HG03039 (cell line): ENCODE results near the gene HGFAC.

ENCODE experiments used
- ATAC-seq: cut with Tn5 transposase; IDR thresholded peaks from one replicate; pipeline ENCODE4 v1.9.1; 2021; ENCODE audit warnings: mild to moderate bottlenecking, moderate library complexity; ENCODE audit not compliant: unreplicated experiment

HGFAC gene

DNA sequence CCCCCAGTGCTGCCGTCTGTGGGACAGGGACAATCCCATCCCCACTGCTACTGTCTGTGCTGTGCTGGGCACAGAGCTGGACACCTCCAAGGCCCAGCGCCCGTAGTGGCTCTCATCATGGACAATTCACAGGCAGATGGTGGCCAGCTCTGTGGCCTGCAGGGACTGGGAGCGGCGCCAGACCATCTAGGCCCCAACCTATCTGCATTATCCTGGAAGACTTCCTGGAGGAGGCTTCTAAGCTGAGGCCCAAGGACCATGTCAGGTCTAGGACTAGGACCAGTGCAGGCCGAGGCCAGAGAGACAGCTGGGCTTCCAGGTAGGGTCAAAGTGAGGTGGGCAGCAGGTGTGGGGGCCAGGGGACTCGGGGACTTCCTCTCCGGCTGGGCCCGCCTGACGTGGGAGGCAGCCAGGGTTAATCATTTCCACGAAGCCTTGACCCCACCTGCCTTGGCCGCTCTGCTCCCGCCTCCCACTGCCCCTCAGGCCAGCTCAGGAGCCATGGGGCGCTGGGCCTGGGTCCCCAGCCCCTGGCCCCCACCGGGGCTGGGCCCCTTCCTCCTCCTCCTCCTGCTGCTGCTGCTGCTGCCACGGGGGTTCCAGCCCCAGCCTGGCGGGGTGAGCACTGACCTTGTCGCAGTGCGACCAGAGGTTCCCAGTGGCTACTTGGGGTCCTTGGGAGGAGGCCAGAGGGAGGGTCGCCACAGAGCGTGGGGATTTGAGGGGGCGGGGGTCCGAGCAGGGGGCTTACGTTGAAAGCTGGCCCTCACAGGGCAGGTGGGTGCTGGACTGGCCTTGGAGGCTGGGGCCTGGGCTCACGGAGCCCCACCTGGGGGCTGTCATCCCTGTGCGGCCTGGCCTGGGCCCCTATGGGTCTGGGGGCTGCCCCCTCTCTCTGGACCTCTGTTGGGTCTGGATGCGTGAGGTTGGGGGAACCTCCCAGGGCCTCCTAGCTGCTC, at the start of gene HGFAC:
Gene HGFAC (plus strand): TSS at position 468 of the 959 bp plus-strand sequence. CDS start 34 bp downstream, at position 502.
- ATAC-seq, result no peak

DNA sequence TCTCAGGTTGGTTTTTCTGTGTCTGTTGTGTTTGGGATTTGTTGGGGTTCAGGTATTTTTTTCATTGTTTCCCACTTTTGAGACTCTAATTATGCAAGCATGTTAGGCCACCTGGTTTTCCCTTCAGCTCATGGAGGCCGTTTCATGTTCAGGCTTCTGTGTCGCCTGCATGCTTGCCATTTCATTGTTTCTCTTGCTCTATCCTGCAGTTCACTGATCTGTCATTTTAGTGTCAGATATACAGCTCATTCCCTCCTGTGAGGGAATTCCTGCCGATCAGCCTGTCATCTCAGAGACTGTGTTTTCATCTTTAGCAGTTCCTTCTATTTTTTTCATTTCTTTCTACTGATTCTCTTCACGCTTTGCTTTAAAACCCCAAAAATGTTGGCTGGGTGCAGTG, 49.4 kb upstream of the HGFAC start:
- ATAC-seq, result no peak

- no peak for ATAC-seq
Observed at GRCh38 chr4:3393171-3393570, 48.6 kb upstream of the HGFAC start.

DNA sequence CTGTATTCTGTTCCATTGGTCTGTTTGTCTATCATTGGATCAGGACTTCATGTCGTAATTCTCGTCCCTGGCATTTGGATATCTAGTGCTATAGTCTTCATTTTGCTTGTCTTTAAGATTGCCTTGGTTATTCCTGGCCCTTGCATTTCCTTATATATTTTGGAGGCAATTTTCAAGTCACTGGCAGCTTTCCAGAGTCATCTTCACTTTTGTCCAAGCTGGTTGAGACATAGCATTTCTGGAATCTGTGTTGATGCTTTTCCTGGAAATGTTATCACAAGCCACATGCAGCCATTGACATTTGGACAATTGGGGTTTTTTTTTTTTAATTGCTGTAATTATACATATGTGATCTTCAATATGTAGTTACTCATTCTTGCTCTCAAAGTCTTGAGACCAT, 45.2 kb upstream of the HGFAC start:
- no peak for ATAC-seq

- ATAC-seq, result no peak
Observed at GRCh38 chr4:3397128-3397527, 44.6 kb upstream of the HGFAC start.

DNA sequence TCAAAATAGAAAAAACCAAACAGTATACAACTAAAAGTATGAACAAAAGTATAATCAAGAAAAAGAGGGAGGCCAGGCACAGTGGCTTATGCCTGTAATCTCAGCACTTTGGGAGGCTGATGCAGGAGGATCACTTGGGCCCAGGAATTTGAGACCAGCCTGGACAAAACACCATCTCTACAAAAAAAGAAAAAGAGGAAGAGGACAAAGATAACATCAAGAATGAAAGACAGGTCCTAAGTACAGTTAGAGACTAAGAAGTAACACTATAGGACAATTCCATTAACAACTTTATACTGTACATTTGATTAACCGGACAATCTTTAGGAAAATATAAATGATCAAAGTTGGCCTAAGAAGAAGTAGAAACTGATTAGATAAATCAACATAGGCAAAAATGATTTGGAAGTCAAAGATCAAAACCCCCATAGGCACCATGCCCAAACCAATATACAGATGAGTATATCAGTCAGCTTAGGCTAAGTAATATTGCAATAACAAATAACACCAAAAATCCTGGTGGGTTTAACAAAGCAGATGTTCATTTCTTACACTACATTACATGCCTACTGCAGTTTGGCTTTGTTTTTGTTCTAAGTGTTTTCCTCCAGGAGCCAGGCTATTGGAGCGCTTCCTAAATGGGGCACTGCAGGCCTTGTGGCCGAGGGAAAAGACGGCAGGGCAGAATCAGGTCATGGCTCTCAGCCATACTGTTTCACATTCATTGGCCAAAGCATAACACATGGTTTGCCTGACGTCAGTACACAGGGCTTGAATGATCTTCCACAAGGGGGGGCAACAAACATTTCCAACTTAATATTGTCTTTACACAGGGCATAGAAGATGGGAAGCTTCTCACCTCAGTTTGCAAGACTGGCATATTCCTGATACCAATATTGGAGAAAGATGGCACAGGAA, 42.2 kb upstream of the HGFAC start:
- no peak for ATAC-seq

DNA sequence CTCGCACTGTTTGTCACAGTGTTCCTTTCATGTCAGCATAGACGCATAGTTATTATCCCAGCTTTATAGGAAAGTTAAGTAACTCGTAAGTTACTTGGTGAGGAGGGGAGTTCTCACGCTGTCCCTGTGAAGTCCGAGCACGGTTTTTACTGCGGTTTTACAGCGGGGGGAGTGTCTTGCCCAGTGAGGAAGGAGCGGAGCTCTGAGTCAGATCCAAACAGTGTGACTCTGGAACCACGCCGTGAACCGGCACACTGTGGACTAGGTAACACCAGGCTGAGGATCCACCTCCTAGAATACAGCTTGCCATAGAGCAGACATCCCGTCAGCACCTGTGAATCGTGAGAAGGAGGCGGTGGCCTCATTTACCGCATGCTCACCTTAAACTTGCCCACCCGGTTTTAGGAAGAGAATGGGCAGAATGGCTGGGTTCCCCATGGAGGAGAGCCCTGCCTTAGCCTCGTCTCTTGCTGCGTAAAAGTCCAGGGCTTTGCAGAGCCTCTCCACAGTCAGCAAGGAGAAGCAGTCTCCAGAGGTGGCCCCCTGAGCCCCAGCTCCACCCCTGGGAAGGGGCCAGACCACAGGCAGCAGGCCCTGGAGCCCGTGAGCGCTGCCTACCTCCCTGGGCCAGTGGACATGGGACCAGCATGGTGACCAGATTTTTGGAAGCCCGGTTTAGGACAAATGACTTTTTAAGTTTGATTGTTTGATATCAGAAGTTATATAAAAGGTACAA, 40.2 kb upstream of the HGFAC start:
- ATAC-seq, result no peak

DNA sequence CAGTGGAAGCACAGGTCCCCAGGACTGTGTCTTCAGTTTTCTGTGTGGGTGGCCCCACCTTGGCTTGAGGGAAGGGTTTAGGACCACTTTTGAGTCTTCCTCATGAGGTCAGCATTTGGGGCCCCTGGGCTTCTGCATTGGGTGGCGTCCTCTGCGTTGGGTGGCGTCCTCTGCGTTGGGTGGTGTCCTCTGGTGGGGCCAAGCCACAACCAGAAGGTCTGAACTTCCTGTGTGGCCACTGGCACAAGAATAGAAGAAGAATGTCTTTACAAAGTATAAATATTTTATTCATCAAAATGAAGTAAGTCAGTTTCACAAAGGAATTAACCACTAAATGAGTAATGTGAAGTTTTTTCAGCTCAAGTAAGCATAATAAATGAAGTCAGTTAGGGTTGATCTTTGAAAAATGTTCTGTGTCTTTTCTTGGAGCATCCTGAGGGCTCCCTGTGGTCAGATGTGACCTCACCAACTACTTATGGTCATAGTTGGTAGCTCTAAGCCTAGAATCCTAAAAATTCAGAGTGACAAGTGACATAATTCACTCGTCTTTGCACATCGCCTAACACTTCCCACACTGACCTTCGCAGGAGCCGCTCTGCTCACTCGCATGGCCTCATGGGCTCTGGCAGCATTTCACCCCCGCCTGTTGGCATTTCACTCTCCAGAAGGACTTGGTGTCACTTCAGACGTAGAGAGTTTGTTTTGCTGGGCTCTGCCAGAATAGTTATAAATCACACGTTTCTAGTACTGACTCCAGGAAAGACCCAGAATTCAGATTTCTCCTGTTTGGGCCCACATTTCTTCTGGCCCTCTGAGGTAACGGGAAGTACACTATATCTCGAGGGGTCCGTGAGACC, 39.0 kb upstream of the HGFAC start:
- no peak for ATAC-seq

DNA sequence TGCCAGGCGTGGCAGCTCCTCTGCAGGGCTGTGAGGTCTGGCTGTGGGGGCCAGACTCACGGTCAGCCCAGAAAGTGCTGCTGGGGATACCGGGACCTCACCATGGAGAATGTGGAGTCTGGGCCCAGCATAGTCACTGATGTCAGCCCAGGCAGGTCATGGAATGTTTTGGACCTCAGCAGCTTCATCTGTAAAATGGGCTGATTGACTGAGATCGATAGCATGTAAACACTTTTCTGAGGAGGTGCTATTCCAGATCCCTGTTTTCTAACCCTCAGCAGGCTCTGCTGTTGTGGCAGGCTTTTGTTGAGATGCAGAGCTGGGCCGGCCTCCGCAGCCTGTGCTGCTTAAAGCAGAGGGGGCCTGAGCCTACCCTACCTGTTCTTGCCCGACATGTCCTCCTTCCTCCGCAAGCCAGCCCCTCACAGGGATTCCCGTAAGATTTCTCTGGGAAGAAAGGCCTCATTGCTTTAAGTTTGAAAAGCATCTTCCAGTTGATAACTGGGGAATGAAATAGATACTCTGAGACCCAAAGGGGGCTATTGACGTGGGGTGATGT, 38.3 kb upstream of the HGFAC start:
- ATAC-seq, result no peak

GRCh38 chr4:3404546-3404945, 37.2 kb upstream of the HGFAC start:
- ATAC-seq, result no peak

DNA sequence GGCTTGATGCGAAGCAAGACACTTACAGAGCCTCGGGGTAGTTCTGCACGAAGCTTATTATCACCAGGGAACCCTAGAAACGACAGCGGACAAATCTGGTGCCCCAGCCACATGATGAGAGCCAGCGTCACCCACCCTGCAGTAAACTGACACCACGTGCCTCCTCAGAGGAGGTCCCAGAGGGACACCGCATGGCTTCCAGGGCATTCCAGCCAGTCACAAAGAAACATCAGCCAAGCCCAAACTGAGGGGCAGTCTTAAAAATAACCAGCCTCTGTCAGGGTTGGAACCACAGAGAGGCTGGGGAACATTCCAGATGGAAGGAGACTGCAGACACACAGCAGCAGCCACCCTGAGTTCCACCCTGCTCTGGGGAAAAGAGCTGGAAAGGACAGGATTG, 36.6 kb upstream of the HGFAC start:
- no peak for ATAC-seq

DNA sequence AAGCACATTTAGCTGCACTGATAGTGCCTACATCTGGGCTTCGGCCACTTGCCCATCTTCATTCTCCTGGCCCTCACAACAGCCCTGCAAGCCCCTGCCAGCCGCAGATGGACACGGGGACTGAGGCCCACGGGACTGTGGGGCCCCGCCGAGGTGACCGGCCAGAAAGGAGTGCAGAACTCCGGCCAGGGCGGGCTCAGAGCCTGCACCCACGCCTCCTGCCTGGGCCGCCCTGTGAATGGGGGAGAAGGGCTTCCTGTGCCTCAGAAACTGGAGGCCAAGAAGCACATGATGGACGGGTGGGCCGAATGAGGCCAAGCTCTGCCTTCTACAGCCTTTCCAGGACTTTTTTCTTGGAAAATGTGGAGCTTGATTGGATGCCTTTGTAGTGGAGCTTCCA, 35.7 kb upstream of the HGFAC start:
- ATAC-seq, result no peak

- no peak for ATAC-seq
Observed at GRCh38 chr4:3406431-3406830, 35.3 kb upstream of the HGFAC start.

- no peak for ATAC-seq
Observed at GRCh38 chr4:3407171-3407771, 34.5 kb upstream of the HGFAC start.

GRCh38 chr4:3407930-3408792, 33.6 kb upstream of the HGFAC start:
- ATAC-seq, result no peak

GRCh38 chr4:3408793-3409330, 32.9 kb upstream of the HGFAC start:
- no peak for ATAC-seq

- ATAC-seq, result no peak
Observed at GRCh38 chr4:3409571-3410091, 32.1 kb upstream of the HGFAC start.
